Measurements from ENCODE around the gene TAS2R30. TPM values are rescaled to one million over a fixed set of nuclear protein-coding genes. Genes with fewer than 3 reads are reported as not detected.
"Not testable (repeated sequence)": the region's sequence is repeated elsewhere in the genome, so short reads cannot be mapped to it uniquely, and the experiment has no call there.

Gene TAS2R30
- total RNA-seq, 1 experiment from 2014 or later = 3.7 TPM

DNA sequence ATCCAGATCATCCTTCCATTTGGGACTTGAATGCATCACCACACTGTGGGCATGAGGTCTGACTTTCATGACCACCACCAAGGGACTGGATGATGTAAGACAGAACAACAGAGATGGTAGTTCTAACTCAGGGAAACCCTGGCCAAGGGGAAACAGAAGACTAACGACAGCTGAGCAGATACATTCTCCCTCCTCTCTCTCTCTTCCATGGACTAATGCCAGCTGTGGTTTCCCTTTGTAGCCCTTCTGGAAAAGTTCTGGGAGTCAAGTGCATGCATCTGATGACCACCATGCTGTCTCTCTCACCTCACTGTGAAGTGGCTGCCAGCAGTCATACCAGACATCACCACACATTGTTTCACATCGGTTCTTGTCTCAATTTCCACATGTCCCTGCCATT, 3.4 kb downstream of the TAS2R30 start:
- intact Hi-C loops (cut with micrococcal nuclease; ENCODE audit: unreplicated experiment) = no loop called here
- POLR2A ChIA-PET (ENCODE audit: low non-redundant PET) = no interaction called here
- Histone ChIP-seq H3K4me1 (ENCODE audit: insufficient read depth, low read length, poor library complexity, severe bottlenecking) (no peaks in the 10 kb centered on the region), H3K36me3 (ENCODE audit: insufficient read depth, low read length, poor library complexity, severe bottlenecking) (peaks cover 3% of the 10 kb centered on the region), H3K27me3 (replicated peaks; ENCODE audit: insufficient read depth, low read depth, low read length, poor library complexity) (no peaks in the 10 kb centered on the region), H3K27ac (ENCODE audit: low read depth, low read length, poor library complexity, severe bottlenecking) (no peak overlapping the region), H3K4me3 (ENCODE audit: low read depth, low read length, poor library complexity, severe bottlenecking) (no peak overlapping the region), H3K9me3 (ENCODE audit: low read depth, low read length, poor library complexity, severe bottlenecking) (peaks cover 3% of the 10 kb centered on the region)
- no peak for DNase-seq (ENCODE audit: low spot score)
- TF ChIP-seq EZH2 (IDR thresholded peaks at IDR 0.05; ENCODE audit: borderline replicate concordance, low read depth, low read length, poor library complexity, severe bottlenecking) (no peak), CTCF (conservative IDR thresholded peaks at IDR 0.05; ENCODE audit: low read depth, low read length) (no peak)
- BruUV-seq (replicated peaks) = no TSS peak
- CTCF ChIA-PET = no interaction called here

- intact Hi-C loops (cut with micrococcal nuclease; ENCODE audit: unreplicated experiment) = no loop called here
- H3K36me3 ChIP-seq (ENCODE audit: insufficient read depth, low read length, poor library complexity, severe bottlenecking) = peaks cover 3% of the 10 kb centered on the region
- TF ChIP-seq CTCF (conservative IDR thresholded peaks at IDR 0.05; ENCODE audit: low read depth, low read length) = no peak
- TF ChIP-seq EZH2 (IDR thresholded peaks at IDR 0.05; ENCODE audit: borderline replicate concordance, low read depth, low read length, poor library complexity, severe bottlenecking) = no peak
- ChIA-PET POLR2A (ENCODE audit: low non-redundant PET) (no interaction called here), CTCF (no interaction called here)
- H3K4me3 ChIP-seq (ENCODE audit: low read depth, low read length, poor library complexity, severe bottlenecking) = no peak overlapping the region
- no peaks in the 10 kb centered on the region for H3K4me1 ChIP-seq (ENCODE audit: insufficient read depth, low read length, poor library complexity, severe bottlenecking)
- BruUV-seq (replicated peaks) = no TSS peak
- peaks cover 3% of the 10 kb centered on the region for H3K9me3 ChIP-seq (ENCODE audit: low read depth, low read length, poor library complexity, severe bottlenecking)
- DNase-seq (ENCODE audit: low spot score) = no peak
- no peak overlapping the region for H3K27ac ChIP-seq (ENCODE audit: low read depth, low read length, poor library complexity, severe bottlenecking)
- H3K27me3 ChIP-seq (replicated peaks; ENCODE audit: insufficient read depth, low read depth, low read length, poor library complexity) = no peaks in the 10 kb centered on the region
These were observed 4.1 kb downstream of the TAS2R30 start for GRCh38 chr12:11130382-11130781.

- BruUV-seq (replicated peaks); H3K27me3 ChIP-seq (replicated peaks; ENCODE audit: insufficient read depth, low read depth, low read length, poor library complexity); POLR2A ChIA-PET (ENCODE audit: low non-redundant PET); H3K4me1 ChIP-seq (ENCODE audit: insufficient read depth, low read length, poor library complexity, severe bottlenecking); intact Hi-C loops (cut with micrococcal nuclease; ENCODE audit: unreplicated experiment); H3K27ac ChIP-seq (ENCODE audit: low read depth, low read length, poor library complexity, severe bottlenecking); DNase-seq (ENCODE audit: low spot score); H3K4me3 ChIP-seq (ENCODE audit: low read depth, low read length, poor library complexity, severe bottlenecking); H3K36me3 ChIP-seq (ENCODE audit: insufficient read depth, low read length, poor library complexity, severe bottlenecking); CTCF ChIA-PET: not testable (repeated sequence)
- peaks cover 11% of the 10 kb centered on the region for H3K9me3 ChIP-seq (ENCODE audit: low read depth, low read length, poor library complexity, severe bottlenecking)
These were observed 20.3 kb downstream of the TAS2R30 start for GRCh38 chr12:11114130-11114529.

GRCh38 chr12:11111213-11111612, 23.2 kb downstream of the TAS2R30 start:
- CTCF ChIA-PET; H3K4me3 ChIP-seq (ENCODE audit: low read depth, low read length, poor library complexity, severe bottlenecking); H3K27me3 ChIP-seq (replicated peaks; ENCODE audit: insufficient read depth, low read depth, low read length, poor library complexity); intact Hi-C loops (cut with micrococcal nuclease; ENCODE audit: unreplicated experiment); BruUV-seq (replicated peaks); H3K27ac ChIP-seq (ENCODE audit: low read depth, low read length, poor library complexity, severe bottlenecking); H3K36me3 ChIP-seq (ENCODE audit: insufficient read depth, low read length, poor library complexity, severe bottlenecking); DNase-seq (ENCODE audit: low spot score); H3K4me1 ChIP-seq (ENCODE audit: insufficient read depth, low read length, poor library complexity, severe bottlenecking); POLR2A ChIA-PET (ENCODE audit: low non-redundant PET): not testable (repeated sequence)
- peaks cover 11% of the 10 kb centered on the region for H3K9me3 ChIP-seq (ENCODE audit: low read depth, low read length, poor library complexity, severe bottlenecking)
